ENCODE data around the gene CFAP221. TPM values are rescaled to one million over a fixed set of nuclear protein-coding genes. Genes with fewer than 3 reads are reported as not detected.
A peak's percentile ranks its signal among the peaks of the same experiment; 100 is the strongest.

Gene CFAP221
- total RNA-seq, 1 donor from 2014 or later: 0.45 TPM

- TF ChIP-seq CTCF (IDR thresholded peaks at IDR 0.05): peak; percentile 87
- H3K36me3 Mint-ChIP-seq (ENCODE audit: low read depth): peaks cover 3% of the 10 kb centered on the region
- H3K27ac Mint-ChIP-seq (ENCODE audit: unreplicated experiment): no peak overlapping the region
- DNase-seq (ENCODE audit: low spot score): no peak
- H3K4me3 Mint-ChIP-seq (ENCODE audit: unreplicated experiment): no peak overlapping the region
- H3K4me1 Mint-ChIP-seq (ENCODE audit: low read depth): no peaks in the 10 kb centered on the region
- H3K9me3 Mint-ChIP-seq (ENCODE audit: low read depth): peaks cover 4% of the 10 kb centered on the region
- H3K27me3 Mint-ChIP-seq (ENCODE audit: low read depth): peaks cover 21% of the 10 kb centered on the region
Observed at GRCh38 chr2:119659601-119660342, 115.5 kb downstream of the CFAP221 start.

DNA sequence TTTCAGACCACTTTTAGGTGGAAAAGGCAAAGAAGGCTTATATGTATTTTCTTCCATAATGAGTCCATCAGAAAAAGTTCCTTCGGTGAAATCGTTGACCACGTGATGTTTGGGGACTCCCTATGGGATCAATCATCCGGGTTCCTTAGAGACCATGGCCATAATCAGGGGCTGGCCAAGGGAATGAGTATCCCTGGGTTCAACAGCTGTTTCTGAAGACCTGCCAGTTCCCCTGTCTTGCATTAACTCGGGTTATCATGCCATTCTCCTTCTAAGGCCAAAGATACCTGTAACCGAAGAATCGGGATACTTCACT lies 116.1 kb downstream of the CFAP221 start:
- Mint-ChIP-seq H3K9me3 (ENCODE audit: low read depth) (peaks cover 9% of the 10 kb centered on the region), H3K36me3 (ENCODE audit: low read depth) (peaks cover 9% of the 10 kb centered on the region), H3K27ac (ENCODE audit: unreplicated experiment) (no peak overlapping the region), H3K27me3 (ENCODE audit: low read depth) (peaks cover 23% of the 10 kb centered on the region), H3K4me1 (ENCODE audit: low read depth) (no peaks in the 10 kb centered on the region), H3K4me3 (ENCODE audit: unreplicated experiment) (no peak overlapping the region)
- DNase-seq (ENCODE audit: low spot score): no peak
- peak; percentile 40 for TF ChIP-seq CTCF (IDR thresholded peaks at IDR 0.05)

DNA sequence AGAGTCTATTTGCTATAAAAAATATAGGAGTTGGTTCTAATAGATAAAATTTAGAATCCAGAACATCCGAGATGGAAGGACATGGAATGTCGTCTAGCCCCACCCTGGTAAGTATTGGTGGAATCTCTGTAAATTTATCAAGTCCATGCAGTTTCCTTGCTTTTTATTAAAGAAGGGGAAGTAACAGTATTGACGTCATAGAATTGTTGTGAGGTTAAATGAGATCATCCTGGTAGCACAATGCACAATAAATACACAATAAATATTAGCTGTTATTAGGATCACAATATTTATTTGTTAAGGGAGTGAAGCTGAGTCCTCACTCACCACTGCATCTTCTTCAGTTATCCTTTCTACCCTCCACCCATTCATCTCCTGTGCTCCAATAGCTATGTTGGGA lies 118.0 kb downstream of the CFAP221 start:
- peaks cover 10% of the 10 kb centered on the region for H3K9me3 Mint-ChIP-seq (ENCODE audit: low read depth)
- no peak for TF ChIP-seq CTCF (IDR thresholded peaks at IDR 0.05)
- H3K27ac Mint-ChIP-seq (ENCODE audit: unreplicated experiment): no peak overlapping the region
- no peak overlapping the region for H3K4me3 Mint-ChIP-seq (ENCODE audit: unreplicated experiment)
- H3K4me1 Mint-ChIP-seq (ENCODE audit: low read depth): no peaks in the 10 kb centered on the region
- peaks cover 30% of the 10 kb centered on the region for H3K27me3 Mint-ChIP-seq (ENCODE audit: low read depth)
- H3K36me3 Mint-ChIP-seq (ENCODE audit: low read depth): peaks cover 9% of the 10 kb centered on the region
- no peak for DNase-seq (ENCODE audit: low spot score)

DNA sequence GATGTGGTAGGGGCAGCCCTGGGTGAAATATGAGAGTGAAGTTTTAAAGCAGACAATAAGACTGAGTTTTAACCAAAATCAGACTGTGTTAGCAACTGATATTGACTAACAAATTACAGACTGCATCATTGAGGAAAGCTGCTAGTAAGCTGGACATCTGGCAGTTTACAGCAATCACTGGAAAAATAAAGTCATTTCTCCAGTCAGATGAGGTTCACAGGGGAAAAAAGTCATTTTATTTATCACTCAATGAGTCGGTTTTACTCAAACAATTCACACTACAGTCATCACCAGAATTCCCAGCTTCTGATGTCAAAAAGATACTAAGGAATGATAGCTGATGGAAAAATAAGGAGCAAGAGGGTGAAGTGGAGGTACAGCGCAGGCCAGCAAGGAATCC lies 124.3 kb downstream of the CFAP221 start:
- DNase-seq (ENCODE audit: low spot score): no peak
- peaks cover 25% of the 10 kb centered on the region for H3K27me3 Mint-ChIP-seq (ENCODE audit: low read depth)
- no peak for TF ChIP-seq CTCF (IDR thresholded peaks at IDR 0.05)
- H3K27ac Mint-ChIP-seq (ENCODE audit: unreplicated experiment): no peak overlapping the region
- no peaks in the 10 kb centered on the region for H3K4me1 Mint-ChIP-seq (ENCODE audit: low read depth)
- no peak overlapping the region for H3K4me3 Mint-ChIP-seq (ENCODE audit: unreplicated experiment)
- H3K36me3 Mint-ChIP-seq (ENCODE audit: low read depth): peaks cover 9% of the 10 kb centered on the region
- H3K9me3 Mint-ChIP-seq (ENCODE audit: low read depth): peaks cover 10% of the 10 kb centered on the region

GRCh38 chr2:119671016-119671415 lies 126.8 kb downstream of the CFAP221 start:
- Mint-ChIP-seq H3K36me3 (ENCODE audit: low read depth) (no peaks in the 10 kb centered on the region), H3K4me3 (ENCODE audit: unreplicated experiment) (no peak overlapping the region), H3K27ac (ENCODE audit: unreplicated experiment) (no peak overlapping the region), H3K4me1 (ENCODE audit: low read depth) (no peaks in the 10 kb centered on the region), H3K27me3 (ENCODE audit: low read depth) (peaks cover 10% of the 10 kb centered on the region), H3K9me3 (ENCODE audit: low read depth) (no peaks in the 10 kb centered on the region)
- DNase-seq (ENCODE audit: low spot score): no peak
- no peak for TF ChIP-seq CTCF (IDR thresholded peaks at IDR 0.05)

Measured in chondrocyte (in vitro differentiated cells).